Measurements from ENCODE around the gene TSKS.

DNA sequence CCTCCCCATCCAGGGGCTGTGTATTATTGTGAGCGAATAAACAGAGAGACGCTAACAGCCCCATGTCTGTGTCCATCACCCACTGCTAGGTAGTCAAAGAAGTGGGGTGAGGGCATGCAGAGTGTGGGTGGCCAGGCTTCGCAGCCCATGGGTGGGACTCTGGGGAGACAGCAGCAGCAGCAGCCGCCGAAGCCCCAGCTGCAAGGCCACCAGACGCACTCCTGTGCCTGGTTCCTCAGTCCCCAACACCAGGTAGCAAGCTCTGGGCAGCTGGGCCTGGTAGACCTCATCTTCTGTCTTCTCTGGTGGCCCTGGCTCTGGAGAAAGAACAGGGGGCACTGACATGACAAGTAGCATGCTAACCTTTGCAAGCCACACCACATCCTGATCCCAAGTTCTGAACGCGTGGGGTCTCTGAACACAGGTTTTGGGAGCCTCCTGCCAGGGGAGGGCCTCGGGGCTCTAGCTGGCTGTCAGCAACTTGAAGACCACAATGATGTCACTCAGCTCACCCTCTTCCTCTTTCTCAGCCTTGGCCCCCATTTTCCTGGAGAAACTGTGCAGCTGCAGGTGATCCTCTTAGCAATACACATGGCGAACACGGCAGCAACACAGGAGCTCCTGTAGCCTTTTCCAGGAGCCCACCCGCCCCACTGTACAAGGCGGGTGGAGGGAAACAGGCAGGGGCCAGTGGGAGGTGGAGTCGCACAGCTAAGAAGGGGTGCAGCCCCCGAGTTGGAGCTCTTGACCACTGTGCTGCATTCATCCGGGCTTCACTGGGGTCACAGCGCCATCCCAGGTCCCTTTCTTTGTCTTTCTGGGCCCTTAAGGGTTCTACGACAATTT lies 44.2 kb upstream of the TSKS start:
- TF ChIP-seq, protein P1, sequence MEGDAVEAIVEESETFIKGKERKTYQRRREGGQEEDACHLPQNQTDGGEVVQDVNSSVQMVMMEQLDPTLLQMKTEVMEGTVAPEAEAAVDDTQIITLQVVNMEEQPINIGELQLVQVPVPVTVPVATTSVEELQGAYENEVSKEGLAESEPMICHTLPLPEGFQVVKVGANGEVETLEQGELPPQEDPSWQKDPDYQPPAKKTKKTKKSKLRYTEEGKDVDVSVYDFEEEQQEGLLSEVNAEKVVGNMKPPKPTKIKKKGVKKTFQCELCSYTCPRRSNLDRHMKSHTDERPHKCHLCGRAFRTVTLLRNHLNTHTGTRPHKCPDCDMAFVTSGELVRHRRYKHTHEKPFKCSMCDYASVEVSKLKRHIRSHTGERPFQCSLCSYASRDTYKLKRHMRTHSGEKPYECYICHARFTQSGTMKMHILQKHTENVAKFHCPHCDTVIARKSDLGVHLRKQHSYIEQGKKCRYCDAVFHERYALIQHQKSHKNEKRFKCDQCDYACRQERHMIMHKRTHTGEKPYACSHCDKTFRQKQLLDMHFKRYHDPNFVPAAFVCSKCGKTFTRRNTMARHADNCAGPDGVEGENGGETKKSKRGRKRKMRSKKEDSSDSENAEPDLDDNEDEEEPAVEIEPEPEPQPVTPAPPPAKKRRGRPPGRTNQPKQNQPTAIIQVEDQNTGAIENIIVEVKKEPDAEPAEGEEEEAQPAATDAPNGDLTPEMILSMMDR (IDR thresholded peaks at IDR 0.05) = no peak
- TF ChIP-seq ZFX (IDR thresholded peaks at IDR 0.05; ENCODE audit: borderline replicate concordance) = no peak
